SHP77 (cell line): ENCODE data around the gene GYPA.
"Not testable (repeated sequence)": the region's sequence is repeated elsewhere in the genome, so short reads cannot be mapped to it uniquely, and the experiment has no call there.

Source experiments
- DNase-seq, 2 experiments: peaks; one replicate each; lab custom pipeline; 2025; lab: John Stamatoyannopoulos, UW

GYPA gene

DNA sequence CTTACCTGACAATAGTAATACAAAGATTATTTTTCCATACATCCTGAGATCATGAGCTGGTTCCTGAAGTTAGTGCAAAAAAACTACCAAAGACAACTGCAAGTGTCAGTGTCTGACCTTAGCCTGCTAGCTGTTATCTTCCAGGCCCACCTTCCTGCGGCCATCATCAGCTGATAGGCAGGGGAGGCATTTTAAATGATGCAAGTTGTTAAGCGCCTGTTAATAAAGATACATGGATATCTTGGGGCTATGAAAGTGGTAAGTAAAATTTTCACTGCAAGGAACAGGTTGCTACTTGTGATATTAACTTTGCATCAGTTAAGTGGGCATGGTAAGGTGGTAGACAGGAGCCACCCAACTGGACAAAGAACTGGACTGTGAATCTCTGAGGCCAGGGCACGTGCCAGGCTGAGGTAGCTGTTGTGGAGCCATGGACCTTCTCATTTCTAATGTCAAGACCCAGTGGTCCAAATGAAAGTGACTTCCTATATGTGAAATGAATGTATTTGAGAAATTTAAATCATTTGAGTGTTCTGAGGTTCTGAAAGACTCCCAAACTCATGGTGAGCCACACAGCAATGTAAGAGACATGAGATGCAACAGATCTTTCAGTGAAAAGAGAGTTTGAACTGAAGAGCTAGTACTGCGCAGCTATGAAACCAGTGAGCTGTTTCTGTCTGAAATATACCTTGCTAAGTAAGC is at the start of gene GYPA:
TSS of gene GYPA (minus strand) at position 125 of the 702 bp plus-strand sequence. CDS start at position 42, 83 bp downstream.
- DNase-seq: not testable (repeated sequence)

DNA sequence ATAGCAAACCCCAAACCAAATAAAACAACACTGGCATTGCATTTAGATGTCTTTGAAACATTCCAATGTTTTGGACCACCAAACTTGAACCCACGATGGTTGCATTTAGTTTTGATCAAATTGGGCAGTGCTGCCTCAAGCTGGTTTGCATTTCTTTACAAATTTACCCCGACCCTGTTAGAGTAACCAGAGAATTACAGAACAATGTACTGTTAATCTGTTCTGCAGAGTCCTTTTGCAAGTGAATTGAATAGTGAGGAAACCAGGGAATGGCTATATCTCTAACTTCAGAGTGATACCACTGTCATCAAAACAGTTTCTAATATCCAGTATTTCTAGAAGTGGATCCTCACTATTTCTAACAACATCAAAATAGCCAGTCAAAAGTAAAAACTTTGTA is 49.5 kb upstream of the GYPA start:
- no peak for DNase-seq

DNA sequence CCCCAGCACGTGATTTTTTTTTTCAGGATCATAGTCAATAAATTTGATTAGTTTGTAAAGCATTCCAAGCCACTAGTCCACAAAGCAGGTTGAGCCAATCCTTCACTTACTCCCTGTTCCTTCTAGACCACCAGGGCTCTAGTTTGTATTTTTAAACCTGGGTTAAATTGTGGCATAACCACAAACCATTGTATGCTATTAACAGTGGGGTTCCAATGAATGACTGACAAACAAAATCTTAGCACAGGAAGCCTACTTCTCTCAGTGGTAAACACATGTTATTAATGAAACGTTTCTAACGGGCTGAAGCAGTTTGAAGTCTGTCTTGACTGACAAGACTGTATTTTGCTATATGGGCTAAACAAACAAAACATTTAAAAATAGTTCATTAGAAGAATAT is 48.6 kb upstream of the GYPA start:
- DNase-seq: no peak

DNA sequence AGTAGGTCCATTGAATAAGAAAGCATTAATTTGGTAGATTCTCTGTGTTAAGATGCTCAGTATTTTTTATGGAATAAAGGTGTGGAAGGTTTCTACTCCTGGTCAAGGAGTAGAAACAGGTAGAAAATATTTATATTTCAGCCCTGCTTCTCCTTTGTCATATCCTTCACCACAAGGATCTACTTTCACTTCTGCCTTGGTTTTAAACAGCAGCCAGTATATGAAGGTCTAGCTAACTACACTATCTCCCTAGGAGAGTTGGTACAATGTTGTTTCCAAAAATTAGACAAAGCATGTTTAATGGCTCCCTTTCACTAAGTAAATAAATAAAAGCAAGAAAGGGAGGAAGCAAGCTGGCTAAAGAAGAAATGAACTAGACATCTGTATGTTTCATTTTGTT is 44.6 kb upstream of the GYPA start:
- DNase-seq: no peak

DNA sequence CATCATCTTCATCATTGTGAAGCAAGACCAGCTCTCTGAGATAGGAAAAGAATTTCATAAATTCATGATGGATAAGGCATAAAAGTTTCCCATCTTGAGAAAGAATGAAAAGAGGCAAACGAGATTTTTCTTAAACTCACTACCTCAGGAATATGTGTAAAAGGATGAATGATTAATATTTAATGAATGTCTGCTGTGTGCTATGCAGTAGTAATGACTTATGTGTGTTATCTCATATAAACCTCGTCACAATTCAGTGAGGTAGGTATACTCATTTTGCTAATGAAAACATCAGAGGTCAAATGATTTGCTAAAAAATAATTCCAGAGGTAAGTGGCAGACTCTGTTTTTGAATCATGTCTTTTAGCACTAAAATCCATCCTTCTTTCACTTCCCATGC is 42.6 kb upstream of the GYPA start:
- DNase-seq: no peak

DNA sequence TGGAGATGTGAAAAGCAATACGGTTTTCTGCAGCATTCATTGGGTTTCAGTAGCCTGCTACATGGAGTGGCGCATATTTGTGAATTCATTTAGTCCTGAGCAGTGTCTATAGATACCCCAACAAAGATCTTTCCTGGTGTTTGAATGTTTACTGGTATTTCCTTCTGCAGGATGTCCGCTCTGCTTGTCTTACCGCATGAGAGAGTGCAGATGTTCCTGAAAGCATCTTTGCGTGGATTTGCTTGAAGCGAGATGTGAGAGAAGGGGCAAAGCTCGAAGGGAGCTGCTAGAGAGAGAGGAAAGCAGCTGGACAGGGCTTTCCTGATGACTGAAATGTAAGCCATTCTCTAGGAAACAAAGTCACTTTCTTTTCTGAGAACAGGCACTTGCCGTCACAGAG is 40.9 kb upstream of the GYPA start:
- no peak for DNase-seq

DNA sequence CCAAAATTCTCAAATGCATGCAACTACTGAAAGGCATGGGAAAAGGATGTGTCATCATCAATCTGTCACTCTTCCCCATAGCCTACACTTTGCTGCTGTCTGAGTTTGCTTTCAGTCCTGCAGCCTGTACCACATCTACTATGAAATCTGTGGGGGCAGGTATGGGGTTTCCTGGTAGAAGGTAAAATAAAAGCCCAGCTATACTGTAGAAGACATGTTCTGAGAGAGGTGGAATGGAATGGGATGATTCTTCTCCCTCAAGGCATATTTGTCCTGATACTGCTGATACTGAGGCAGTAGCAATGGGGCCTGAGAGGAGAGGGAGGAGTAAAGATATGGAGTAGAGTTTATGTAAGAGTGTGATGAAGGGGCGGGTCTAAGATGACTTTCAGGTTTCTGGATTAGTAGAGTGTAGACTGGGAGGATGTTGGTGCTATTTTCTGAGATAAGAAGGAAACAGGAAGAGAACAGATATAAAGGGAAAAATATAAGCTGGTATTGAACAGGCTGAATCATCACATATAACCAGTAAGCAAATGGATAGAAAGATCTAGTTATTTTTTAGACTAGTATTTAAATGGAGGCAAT is 38.7 kb upstream of the GYPA start:
- DNase-seq: no peak

DNA sequence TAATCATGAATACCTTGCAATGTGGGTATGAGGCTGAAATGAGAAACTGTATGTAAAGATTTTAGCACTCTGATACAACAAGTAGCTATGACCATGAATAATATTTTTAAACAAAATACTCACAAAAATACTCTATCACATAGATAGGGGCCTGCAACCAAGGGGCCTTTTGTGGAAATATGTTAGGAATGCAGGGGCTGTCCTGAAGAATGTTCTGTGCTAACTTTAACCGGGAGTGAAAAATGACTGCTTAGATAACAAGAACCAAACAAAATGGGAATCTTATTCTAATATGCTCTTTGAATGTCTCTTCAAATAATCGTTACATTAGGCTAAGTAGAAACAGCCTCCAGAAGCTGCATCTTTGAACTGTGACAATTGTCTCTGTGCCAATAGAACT is 37.9 kb upstream of the GYPA start:
- DNase-seq: no peak

DNA sequence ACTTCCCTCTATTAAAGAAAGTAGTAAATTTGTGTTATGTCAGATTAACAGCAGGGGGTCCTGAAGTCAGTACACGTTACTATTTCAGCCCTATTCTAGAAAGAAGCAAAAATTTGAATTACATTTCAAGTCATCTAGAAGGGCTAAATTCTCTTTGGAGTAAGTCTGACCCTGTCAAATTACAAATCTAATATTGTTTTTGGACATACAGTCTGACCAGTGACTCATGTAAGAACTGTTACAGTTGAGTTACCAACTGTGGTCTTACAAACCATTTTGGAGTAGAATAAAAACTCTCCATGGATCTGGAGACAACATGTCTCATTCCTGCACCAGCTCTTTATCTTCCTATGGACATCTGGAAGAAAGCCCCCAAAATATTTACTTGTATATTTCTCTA is 36.0 kb upstream of the GYPA start:
- no peak for DNase-seq

DNA sequence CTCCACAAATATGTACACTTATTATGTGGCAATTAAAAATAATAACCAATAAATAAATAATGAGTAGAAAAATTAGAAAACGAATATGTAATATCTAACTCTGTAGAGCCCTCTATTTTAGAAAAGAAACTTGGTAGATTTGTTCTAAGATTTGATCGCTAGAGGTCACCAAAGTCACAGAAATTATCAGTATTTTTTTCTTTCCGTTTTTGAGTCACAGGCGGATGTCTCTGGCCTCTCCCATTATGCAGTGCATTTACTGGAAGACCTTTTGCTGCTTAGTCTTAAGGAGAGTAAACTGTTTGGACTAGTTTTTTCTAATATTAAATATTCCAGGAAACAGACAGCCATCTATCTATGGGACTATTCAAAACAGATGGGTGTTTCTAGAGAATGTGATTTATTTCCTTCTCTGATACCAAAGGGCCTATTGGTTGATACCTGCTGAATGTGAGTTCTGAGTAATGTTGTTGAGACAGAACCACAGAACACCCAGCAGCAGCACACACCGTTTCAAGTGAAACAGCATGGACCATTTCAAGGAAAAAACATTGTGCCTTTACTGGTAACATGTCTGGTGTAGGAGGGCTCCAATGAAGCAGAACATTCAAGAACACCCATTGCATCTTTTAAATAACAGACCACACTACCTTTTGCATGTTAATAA is 34.0 kb upstream of the GYPA start:
- DNase-seq: peak; percentile 14 to 40

DNA sequence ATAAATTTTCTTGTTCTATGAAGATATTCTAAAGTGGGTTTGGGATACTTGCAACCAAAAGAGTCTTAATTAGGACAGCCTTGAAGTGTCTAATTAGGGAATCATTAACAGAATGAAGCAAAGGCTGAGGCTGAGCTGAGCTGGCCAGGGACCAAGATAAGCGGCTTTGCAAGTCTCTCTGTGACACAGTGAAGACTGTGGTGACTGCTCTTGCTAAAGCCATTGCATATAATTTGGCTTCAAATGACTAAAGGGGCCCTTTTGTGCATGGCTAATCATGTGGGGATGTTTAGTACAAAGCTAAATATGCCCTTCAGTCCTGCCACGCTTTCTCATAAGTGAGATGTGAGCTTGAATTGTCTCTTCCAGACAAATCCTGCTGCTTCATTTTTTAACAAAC is 31.2 kb upstream of the GYPA start:
- DNase-seq: no peak

DNA sequence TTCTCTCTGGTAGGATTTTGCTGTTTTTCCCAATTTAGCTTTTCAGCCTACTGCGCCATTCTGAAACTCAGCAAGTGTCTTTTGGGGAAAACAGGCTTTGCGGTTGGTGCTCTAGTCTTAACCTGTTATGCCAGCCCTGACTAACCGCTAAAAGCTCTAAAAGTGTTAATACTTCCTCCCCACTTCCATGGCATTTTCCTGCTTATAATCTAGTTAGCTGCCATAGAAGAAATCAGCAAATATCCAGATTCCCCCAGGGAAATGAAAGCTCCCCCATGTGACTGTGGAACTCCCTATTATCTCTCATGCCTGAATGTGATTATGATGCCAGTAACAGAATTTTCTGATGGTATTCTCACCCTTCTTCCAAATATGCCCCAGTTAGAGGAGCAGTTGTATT is 28.7 kb upstream of the GYPA start:
- no peak for DNase-seq

DNA sequence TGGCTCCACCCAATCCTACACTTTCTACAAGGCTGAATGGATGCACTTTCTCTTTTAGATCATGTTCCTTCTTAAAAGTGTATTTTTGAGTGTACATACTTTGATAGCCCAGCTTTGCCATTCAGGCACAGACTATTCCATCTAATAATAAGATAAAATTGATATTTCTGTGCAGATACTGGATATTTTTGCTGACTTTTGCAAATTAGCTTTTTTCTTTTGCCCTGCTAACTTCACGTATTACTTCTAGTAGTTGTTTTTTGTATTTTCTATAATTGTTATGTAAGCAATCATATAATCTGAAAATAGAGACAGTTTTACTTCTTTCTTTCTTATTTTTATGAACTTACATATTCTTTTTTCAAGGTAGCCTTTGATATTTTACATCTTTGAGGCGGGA is 13.5 kb upstream of the GYPA start:
- DNase-seq: no peak

DNA sequence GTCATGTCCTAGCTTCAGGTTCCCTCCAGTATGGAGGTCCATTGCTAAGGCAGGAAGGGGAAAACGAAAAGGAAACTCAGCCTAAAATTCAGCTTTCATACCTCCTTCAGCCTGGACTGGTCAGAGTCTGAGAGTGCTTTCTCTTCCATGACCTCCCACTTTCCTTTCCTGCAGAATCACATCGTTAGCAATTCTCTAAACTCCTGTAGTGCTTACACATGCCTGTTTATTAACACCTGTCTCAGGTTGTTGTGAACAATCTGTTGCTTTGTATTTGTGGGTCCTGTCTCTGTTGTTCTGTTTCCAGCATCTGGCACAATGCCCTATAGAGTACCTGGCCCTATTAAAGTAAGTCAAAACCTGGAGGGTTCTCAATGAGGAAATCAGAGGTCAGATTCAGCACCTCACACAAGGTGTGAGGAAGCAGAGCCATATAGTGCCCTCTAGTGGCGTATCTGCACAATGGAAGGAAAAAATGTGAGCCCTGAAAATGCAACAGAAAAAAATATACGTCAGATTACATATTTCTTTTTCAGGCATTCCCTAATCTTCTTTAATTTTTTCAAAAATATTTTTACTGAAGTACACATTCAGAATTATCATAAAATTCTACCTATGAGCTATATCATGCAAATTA is 2.3 kb upstream of the GYPA start:
- peak; percentile 10 to 16 for DNase-seq

DNA sequence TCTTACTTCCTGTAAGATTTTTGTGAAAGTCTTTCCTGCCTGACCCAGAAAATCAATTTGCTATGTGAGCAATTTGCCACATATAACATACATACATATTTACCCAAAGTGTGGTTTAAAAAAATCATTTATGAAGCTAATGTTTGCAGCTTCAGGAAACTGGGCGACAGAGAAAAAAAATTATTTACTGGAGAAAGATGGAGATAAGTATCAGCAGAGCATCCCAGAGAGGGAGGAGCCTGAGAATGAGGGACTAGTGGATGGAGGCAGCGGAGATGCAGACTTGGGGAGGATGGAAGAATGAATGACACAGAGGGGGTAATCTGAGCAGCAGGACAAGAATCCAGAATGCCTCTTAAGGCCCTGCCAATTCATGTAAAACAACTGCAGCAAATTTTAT is 975 bp upstream of the GYPA start:
- DNase-seq: no peak

DNA sequence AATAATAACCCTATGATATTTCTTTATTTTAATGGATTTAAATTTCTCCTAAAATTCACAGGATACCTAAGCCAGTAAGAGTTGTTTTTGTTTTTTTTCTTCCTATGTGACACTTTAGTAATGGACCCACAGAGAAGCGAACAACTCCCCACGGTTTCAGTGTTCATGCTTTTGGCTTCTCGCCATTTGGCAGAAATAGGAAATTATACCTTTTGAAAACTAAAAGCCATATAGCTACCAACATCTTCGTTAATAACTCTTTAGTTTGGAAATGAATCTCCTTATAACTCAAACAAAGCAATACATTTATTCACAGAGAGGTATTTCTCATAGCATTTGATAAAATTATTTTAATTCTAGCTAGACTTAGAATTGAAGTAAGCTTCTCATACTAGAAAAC is 527 bp downstream of the GYPA start:
- DNase-seq: not testable (repeated sequence)

DNA sequence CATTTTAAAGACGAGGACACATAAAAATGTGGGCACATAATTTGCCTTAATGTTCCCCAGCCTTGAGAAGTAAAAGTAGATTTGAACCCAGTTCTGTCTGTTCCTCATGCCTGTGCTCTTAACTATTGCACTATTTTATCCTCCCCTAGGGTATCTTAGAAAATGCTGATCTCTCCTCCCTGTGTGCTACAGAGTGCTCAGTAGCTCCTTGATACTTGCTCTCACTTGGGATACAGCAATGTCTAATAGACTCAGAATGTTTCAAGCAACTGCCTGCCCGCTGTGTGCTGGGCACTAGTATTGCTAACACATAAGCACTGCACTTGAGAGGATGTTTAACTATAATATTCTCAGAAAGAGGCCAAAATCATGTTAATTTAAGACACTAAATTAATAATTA is 971 bp downstream of the GYPA start:
- DNase-seq: not testable (repeated sequence)

DNA sequence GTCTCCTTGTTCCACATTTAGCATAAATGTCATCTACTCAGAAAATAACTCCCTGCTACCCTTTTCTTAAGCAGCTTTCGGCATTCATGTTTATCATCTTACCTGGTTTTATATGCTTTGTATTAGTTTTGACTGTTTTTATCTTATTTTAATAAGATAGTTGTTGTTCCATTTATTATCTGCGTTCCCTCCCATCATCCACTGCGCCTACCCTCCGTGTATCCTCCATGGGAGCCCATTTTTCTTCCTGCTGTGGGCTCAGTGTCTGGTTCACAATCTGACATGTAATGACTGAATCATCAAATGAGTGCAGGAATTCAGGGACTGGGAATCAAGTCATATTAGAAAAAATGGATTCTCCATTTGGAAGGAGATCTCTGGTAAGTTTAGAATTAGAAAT is 2.3 kb downstream of the GYPA start:
- not testable (repeated sequence) for DNase-seq

DNA sequence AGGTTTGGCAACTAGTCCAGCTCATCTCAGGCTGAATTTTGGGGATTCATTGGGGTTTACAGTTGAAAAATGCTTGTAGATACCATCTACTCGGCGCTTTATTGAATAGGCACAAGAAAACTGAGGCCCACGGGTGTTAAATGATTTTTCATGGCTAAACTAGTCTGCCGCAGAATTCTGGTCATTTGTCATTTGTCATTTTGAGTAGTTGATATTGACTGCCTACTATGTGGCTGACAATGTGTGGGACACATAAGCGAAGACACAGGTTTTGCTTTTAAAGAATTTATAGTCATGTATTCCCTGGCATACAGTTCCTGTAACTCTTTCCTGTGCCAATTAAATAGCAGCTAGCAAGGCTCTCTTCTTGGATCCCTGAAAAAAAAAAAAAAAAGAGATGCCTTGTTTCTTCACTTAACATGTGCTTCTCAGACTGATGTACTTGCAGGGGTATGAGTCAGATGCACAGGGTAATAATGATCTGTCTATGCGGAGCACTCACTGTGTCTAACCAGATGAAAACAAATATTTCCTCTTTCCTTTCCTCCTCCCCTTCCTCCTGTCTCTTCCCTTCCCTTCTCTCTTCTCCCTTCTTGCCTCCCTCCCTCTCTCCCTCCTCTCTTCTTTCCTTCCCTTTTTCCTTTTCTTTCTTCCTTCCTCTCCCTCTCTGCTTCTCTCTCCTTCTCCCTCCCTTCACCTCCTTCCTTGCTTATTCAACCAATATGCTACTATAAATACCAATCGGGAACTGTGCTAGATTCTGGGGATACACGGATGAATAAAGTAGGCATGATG is 3.2 kb downstream of the GYPA start:
- not testable (repeated sequence) for DNase-seq

DNA sequence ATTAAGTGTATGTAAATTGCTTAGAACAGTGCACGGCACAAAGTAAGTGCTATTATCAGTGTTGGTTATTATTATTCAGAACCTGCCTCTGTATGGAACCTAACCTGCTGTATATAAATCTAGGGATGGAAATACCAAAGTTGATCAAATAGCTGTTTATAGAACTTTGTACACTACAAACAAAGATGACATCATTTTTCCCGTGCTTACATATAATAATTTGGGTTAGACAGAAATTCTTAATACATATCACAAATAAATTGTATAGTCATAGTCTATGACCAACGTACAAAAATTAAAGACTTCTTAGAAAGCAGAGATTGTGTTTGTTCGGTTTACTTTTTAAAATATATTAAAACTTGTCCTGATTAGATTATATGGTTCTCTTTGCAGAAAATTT is 4.3 kb downstream of the GYPA start:
- not testable (repeated sequence) for DNase-seq

DNA sequence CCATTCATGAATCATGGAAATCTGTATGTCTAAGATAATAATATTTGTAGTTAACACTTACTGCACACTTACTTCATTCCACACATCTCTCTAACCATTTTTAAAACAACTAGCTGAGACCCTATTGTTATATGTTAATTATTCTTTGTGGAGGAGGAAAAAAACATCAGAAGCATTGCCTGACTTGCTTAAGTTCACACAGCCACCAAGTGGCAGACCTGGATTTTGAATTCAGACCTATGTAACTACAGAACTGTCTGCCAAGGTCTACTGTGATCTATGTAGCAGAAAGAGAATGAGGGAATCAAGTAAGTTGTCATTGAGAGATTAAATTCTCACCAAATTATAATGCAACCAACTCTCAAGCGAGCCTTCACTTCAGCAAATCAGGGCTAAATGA is 10.4 kb downstream of the GYPA start:
- DNase-seq: not testable (repeated sequence)

DNA sequence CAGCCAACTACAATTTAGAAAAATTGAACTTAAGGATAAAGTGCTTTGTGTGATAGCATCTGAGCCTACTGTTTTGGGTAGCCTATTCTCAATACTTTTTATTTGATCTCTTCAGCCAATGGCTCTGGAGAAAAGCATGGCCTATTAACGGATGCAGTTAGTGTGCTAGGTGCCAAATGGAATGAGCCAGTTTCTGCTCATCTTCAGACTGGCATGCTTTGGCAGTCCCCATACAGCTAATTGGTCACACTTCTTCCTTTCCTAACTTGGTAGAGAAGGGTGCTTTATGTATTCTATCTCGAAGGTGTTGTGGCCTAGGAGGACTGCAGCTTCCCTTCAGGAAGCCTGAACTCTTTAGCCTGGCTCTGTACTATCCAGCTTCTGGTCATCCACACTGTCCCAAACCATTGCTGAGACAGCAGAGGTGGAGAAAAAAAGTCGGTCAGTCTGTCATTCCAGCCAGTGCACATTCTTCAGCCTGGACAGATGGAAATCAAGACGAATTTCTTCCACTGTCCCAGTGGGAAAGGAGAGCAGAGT is 11.1 kb downstream of the GYPA start:
- not testable (repeated sequence) for DNase-seq
